MCF 10A (cell line): ENCODE measurements around the gene KCNK7. TPM values are rescaled to one million over a fixed set of nuclear protein-coding genes. Genes with fewer than 3 reads are reported as not detected.

Experiments
- BruUV-seq: library from RNA; stranded (reverse); fragments of 400-500 nt; replicated peaks from 2 replicates; lab custom pipeline; 2021; lab: Mats Ljungman, UMichigan
- CTCF ChIA-PET: fragments of 300-600 bp; sonication (Branson Sonifier 250); formaldehyde crosslinking; extraction: SDS; loops from one replicate; lab custom pipeline; 2021; ENCODE audit warnings: antibody characterized with exemption, inconsistent platforms; lab: Yijun Ruan, JAX
- POLR2A ChIA-PET: fragments of 300-600, 350-650 bp; sonication (Branson Sonifier 250); formaldehyde crosslinking; extraction: SDS; loops from one replicate; lab custom pipeline; 2020; ENCODE audit warnings: antibody characterized with exemption, inconsistent platforms; lab: Yijun Ruan, JAX
- DNase-seq: peaks from one replicate; pipeline ENCODE4 v3.0.0-alpha.2; 2018; ENCODE audit not compliant: unreplicated experiment
- H3K27ac Mint-ChIP-seq: one replicate; pipeline ENCODE4 v1.8.0; 2022; ENCODE audit warnings: mild to moderate bottlenecking, low read depth, mixed read lengths; ENCODE audit not compliant: unreplicated experiment
- H3K27me3 Mint-ChIP-seq: one replicate; pipeline ENCODE4 v1.8.0; 2022; ENCODE audit warnings: mixed read lengths; ENCODE audit not compliant: insufficient read depth, unreplicated experiment
- H3K36me3 Mint-ChIP-seq: one replicate; pipeline ENCODE4 v1.8.0; 2022; ENCODE audit warnings: mild to moderate bottlenecking, moderate library complexity, mixed read lengths; ENCODE audit not compliant: insufficient read depth, unreplicated experiment
- H3K4me1 Mint-ChIP-seq: one replicate; pipeline ENCODE4 v1.8.0; 2022; ENCODE audit warnings: mixed read lengths; ENCODE audit not compliant: insufficient read depth, unreplicated experiment
- H3K4me3 Mint-ChIP-seq: one replicate; pipeline ENCODE4 v1.8.0; 2022; ENCODE audit warnings: mild to moderate bottlenecking, moderate library complexity, mixed read lengths; ENCODE audit not compliant: unreplicated experiment
- H3K9me3 Mint-ChIP-seq: one replicate; pipeline ENCODE4 v1.8.0; 2022; ENCODE audit warnings: mixed read lengths; ENCODE audit not compliant: unreplicated experiment
- intact Hi-C: fragments of 100-400 bp; cut with micrococcal nuclease; formaldehyde crosslinking; loops from 2 replicates; pipeline ENCODE4 v1.14.1; 2022
- total RNA-seq: library from RNA; stranded (reverse); gene quantifications from 2 replicates; pipeline ENCODE4 v1.2.3, GENCODE V29; 2022
- TF ChIP-seq, protein P1 (sequence below): fragments of 200-600 bp; IDR thresholded peaks from one replicate; pipeline ENCODE4 v1.8.0; 2022; ENCODE audit warnings: antibody characterized with exemption, mild to moderate bottlenecking; ENCODE audit not compliant: unreplicated experiment

The KCNK7 gene
- total RNA-seq, 1 experiment from 2014 or later, result not detected

DNA sequence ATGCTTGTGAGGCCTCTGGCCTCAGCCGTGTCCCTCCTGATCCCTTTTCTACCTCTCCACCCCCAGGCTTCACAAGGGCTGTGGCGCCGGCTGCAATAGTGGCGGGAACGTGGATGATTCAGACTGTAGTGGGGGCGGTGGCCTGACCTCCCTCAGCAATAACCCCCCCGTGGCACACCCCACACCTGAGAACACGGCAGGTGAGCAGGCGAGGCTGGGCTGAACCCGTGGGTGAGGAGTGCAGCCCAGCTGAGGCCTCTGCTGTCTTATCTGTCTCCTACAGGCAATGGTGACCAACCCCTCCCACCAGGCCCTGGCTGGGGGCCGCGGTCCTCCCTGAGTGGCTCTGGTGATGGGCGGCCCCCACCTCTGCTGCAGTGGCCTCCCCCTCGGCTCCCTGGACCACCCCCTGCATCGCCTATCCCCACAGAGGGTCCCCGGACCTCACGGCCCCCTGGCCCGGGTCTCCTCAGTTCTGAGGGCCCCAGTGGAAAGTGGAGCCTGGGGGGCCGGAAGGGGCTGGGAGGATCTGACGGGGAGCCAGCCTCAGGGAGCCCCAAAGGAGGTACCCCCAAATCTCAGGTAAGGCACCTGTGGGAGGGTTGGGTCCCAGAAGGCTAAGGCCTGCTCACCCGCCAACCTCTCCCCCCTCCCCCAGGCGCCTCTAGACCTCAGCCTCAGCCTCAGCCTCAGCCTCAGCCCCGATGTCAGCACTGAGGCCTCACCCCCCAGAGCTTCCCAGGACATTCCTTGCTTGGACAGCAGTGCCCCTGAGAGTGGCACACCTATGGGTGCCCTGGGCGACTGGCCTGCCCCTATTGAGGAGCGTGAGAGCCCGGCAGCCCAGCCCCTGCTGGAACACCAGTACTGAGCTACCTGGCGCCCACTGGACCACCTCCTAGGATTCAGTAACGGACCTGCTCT is 40.8 kb upstream of the KCNK7 start:
- Mint-ChIP-seq H3K27me3 (no peaks in the 10 kb centered on the region), H3K36me3 (peaks cover 45% of the 10 kb centered on the region), H3K4me3 (no peak overlapping the region), H3K27ac (no peak overlapping the region), H3K4me1 (peaks cover 6% of the 10 kb centered on the region), H3K9me3 (no peaks in the 10 kb centered on the region)
- ChIA-PET CTCF (interaction anchor here (0.6 to 0.7 kb wide), 2 partner anchors 88 to 361 kb away, joined by 3 read pairs; no protein-coding TSS in a partner anchor), POLR2A (interaction anchor here (1.6 to 2.5 kb wide), 3 partner anchors 14 to 21 kb away, joined by 4 to 12 read pairs (median 9); partner anchors contain the start of gene PCNX3)
- intact Hi-C loops, result no loop called here
- TF ChIP-seq, protein P1, sequence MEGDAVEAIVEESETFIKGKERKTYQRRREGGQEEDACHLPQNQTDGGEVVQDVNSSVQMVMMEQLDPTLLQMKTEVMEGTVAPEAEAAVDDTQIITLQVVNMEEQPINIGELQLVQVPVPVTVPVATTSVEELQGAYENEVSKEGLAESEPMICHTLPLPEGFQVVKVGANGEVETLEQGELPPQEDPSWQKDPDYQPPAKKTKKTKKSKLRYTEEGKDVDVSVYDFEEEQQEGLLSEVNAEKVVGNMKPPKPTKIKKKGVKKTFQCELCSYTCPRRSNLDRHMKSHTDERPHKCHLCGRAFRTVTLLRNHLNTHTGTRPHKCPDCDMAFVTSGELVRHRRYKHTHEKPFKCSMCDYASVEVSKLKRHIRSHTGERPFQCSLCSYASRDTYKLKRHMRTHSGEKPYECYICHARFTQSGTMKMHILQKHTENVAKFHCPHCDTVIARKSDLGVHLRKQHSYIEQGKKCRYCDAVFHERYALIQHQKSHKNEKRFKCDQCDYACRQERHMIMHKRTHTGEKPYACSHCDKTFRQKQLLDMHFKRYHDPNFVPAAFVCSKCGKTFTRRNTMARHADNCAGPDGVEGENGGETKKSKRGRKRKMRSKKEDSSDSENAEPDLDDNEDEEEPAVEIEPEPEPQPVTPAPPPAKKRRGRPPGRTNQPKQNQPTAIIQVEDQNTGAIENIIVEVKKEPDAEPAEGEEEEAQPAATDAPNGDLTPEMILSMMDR, result no peak
- no peak for DNase-seq
- no TSS peak for BruUV-seq

DNA sequence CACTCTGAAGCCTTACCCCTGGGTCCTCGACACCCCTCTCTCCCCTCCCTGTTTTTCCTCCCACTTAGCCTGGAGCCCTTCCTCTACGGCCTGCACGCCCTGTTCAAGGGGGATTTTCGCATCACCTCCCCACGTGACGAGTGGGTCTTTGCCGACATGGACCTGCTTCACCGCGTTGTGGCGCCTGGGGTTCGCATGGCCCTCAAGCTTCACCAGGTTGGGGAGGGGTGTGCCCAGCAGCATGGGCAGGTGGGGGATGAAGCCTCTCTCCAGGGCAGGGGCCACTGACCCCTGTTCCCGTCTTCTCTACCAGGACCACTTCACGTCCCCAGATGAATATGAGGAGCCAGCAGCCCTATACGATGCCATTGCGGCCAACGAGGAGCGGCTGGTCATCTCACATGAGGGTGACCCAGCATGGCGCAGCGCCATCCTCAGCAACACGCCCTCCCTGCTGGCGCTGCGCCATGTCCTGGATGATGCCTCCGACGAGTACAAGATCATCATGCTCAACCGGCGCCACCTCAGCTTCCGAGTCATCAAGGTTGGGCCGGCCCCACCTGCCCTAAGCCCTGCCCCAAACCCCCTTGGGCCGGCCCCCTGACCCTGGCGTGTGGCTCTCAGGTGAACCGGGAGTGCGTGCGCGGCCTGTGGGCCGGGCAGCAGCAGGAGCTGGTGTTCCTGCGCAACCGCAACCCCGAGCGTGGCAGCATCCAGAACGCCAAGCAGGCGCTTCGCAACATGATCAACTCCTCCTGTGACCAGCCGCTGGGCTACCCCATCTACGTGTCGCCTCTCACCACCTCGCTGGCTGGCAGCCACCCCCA is 39.5 kb upstream of the KCNK7 start:
- H3K4me3 Mint-ChIP-seq, result no peak overlapping the region
- no peaks in the 10 kb centered on the region for H3K27me3 Mint-ChIP-seq
- DNase-seq, result no peak
- peaks cover 45% of the 10 kb centered on the region for H3K36me3 Mint-ChIP-seq
- peaks cover 6% of the 10 kb centered on the region for H3K4me1 Mint-ChIP-seq
- H3K9me3 Mint-ChIP-seq, result no peaks in the 10 kb centered on the region
- ChIA-PET POLR2A (no interaction called here), CTCF (interaction anchor here (0.7 kb wide), 1 partner anchor 360 kb away, joined by 3 read pairs; no protein-coding TSS in a partner anchor)
- TF ChIP-seq, protein P1, result no peak
- intact Hi-C loops, result no loop called here
- H3K27ac Mint-ChIP-seq, result no peak overlapping the region
- BruUV-seq, result no TSS peak

DNA sequence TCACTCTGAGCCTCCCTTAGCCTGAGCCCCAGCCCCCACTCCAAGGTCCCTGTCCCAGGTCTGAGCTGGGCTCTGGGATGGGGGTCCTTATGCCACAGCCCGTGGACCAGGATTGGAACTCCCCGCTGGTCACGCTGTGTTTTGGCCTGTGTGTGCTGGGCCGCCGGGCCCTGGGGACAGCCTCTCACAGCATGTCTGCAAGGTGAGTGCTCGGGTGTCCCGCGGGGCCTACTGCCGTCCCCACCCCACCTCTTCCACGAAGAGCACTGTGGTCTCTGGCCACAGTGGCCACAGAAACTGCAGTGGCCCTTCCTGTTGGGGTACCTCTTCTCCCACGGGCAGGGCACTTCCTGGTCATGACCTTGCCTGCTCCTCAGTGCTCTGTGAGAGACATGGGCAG is 38.8 kb upstream of the KCNK7 start:
- no TSS peak for BruUV-seq

More for the DNA sequence above, 38.8 kb upstream of the KCNK7 start:
- no peaks in the 10 kb centered on the region for H3K27me3 Mint-ChIP-seq
- intact Hi-C loops, result no loop called here
- DNase-seq, result no peak
- ChIA-PET CTCF (no interaction called here), POLR2A (no interaction called here)
- H3K27ac Mint-ChIP-seq, result no peak overlapping the region
- H3K9me3 Mint-ChIP-seq, result no peaks in the 10 kb centered on the region
- TF ChIP-seq, protein P1, result no peak
- peaks cover 6% of the 10 kb centered on the region for H3K4me1 Mint-ChIP-seq
- H3K36me3 Mint-ChIP-seq, result peaks cover 50% of the 10 kb centered on the region
- H3K4me3 Mint-ChIP-seq, result no peak overlapping the region
